Colonic mucosa (tissue), 4 donors: Measurements from ENCODE around the gene TAF7. TPM values are rescaled to one million over a fixed set of nuclear protein-coding genes. Genes with fewer than 3 reads are reported as not detected.
A peak's percentile ranks its signal among the peaks of the same experiment; 100 is the strongest.
"Not testable (repeated sequence)": the region's sequence is repeated elsewhere in the genome, so short reads cannot be mapped to it uniquely, and the experiment has no call there.

Source experiments
- DNase-seq: peaks from one replicate; pipeline ENCODE4 v3.0.0-alpha.2; 2020
- H3K27ac ChIP-seq: fragments of 200-600 bp; one replicate; pipeline ENCODE4 v1.8.0; 2021
- H3K27me3 ChIP-seq: fragments of 200-600 bp; one replicate; pipeline ENCODE4 v1.8.0; 2021
- H3K36me3 ChIP-seq: fragments of 200-600 bp; one replicate; pipeline ENCODE4 v1.8.0; 2021
- H3K4me1 ChIP-seq: fragments of 200-600 bp; one replicate; pipeline ENCODE4 v1.8.0; 2021; ENCODE audit warnings: mild to moderate bottlenecking
- H3K4me3 ChIP-seq: fragments of 200-600 bp; one replicate; pipeline ENCODE4 v1.8.0; 2021
- H3K9ac ChIP-seq, 2 donors: one replicate each; pipeline ENCODE4 v1.7.0; 2013; ENCODE audit warnings: control low read depth in 2 of 2, low read depth in 2 of 2, low read length in 2 of 2
- H3K9me3 ChIP-seq: fragments of 200-600 bp; one replicate; pipeline ENCODE4 v1.8.0; 2021
- intact Hi-C: fragments of 100-400 bp; cut with DNase I; formaldehyde crosslinking; loops from one replicate; pipeline ENCODE4 v1.14.1; 2022
- total RNA-seq, 2 donors: library from RNA; stranded (reverse); fragmentation: NEBNext Ultra II Directional in 1 of 2; extraction: Animal tissue kit (Norgen Biotek cat#: 25700) in 1 of 2; gene quantifications; one replicate each; pipeline ENCODE4 v1.2.1, GENCODE V29; 2021
- TF ChIP-seq, protein P1 (sequence below): fragments of 200-600 bp; IDR thresholded peaks from one replicate; pipeline ENCODE4 v1.8.0; 2022; ENCODE audit warnings: antibody characterized with exemption, mild to moderate bottlenecking
- donor health status: healthy.
- donor health status: DM: no; HTN: no; CAD: no.
- donor health status: DM: no; HTN: no; CAD: no.

The TAF7 gene
- total RNA-seq, 2 donors from 2014 or later, result 49.3 to 70.2 TPM

DNA sequence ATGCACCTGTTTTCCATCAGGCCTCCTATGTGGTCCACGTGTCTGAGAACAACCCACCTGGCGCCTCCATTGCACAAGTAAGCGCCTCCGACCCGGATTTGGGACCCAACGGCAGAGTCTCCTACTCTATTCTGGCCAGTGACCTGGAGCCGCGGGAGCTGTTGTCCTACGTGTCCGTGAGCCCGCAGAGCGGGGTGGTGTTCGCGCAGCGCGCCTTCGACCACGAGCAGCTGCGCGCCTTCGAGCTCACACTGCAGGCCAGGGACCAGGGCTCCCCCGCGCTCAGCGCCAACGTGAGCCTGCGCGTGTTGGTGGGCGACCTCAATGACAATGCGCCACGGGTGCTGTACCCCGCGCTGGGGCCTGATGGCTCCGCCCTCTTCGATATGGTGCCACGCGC is 31.0 kb upstream of the TAF7 start:
- H3K4me3 ChIP-seq, result no peak overlapping the region
- H3K9me3 ChIP-seq, result no peaks in the 10 kb centered on the region
- H3K27me3 ChIP-seq, result no peaks in the 10 kb centered on the region
- no peak overlapping the region for H3K9ac ChIP-seq
- TF ChIP-seq, protein P1, sequence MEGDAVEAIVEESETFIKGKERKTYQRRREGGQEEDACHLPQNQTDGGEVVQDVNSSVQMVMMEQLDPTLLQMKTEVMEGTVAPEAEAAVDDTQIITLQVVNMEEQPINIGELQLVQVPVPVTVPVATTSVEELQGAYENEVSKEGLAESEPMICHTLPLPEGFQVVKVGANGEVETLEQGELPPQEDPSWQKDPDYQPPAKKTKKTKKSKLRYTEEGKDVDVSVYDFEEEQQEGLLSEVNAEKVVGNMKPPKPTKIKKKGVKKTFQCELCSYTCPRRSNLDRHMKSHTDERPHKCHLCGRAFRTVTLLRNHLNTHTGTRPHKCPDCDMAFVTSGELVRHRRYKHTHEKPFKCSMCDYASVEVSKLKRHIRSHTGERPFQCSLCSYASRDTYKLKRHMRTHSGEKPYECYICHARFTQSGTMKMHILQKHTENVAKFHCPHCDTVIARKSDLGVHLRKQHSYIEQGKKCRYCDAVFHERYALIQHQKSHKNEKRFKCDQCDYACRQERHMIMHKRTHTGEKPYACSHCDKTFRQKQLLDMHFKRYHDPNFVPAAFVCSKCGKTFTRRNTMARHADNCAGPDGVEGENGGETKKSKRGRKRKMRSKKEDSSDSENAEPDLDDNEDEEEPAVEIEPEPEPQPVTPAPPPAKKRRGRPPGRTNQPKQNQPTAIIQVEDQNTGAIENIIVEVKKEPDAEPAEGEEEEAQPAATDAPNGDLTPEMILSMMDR, result no peak
- H3K36me3 ChIP-seq, result no peaks in the 10 kb centered on the region
- H3K27ac ChIP-seq, result no peak overlapping the region
- intact Hi-C loops, result no loop called here
- no peak for DNase-seq
- no peaks in the 10 kb centered on the region for H3K4me1 ChIP-seq

DNA sequence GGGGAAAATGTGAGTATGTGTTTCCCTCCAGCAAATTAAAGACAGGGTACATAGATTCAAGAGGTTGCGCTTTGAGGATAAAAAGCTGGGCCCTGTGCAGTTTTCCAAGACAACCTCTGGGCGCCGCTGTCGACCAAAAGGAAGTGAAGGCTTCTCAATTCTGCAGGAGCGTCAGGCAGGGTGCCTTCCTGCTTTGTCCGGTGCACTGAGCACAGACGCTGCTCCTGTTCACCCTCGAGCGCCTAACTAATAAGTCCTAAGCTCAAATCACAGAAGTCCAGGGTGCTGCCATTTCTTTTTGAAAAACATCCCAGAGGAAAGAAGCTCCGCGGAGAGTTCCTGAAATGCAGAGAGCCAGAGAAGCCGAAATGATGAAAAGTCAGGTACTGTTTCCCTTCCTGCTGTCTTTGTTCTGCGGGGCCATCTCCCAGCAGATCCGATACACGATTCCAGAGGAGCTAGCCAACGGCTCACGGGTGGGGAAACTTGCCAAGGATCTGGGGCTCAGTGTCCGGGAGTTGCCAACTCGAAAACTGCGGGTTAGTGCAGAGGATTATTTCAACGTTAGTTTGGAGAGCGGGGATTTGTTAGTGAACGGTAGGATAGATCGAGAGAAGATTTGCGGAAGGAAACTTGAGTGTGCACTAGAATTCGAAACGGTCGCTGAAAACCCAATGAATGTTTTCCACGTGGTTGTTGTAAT is 29.5 kb upstream of the TAF7 start, which contains the start of gene PCDHGB1:
PCDHGB1 (plus strand) TSS at position 183 of the 703 bp plus-strand sequence; CDS start at position 345, 162 bp downstream.
- TF ChIP-seq, protein P1, result peak; percentile 29
- Histone ChIP-seq H3K9ac (no peak within 1 kb of the TSS), H3K27me3 (no peaks in the 10 kb centered on the region), H3K4me1 (no peaks in the 10 kb centered on the region), H3K36me3 (no peaks in the 10 kb centered on the region), H3K4me3 (no peak within 1 kb of the TSS), H3K27ac (no peak within 1 kb of the TSS), H3K9me3 (no peaks in the 10 kb centered on the region)
- DNase-seq, result no peak
- intact Hi-C loops, result no loop called here

DNA sequence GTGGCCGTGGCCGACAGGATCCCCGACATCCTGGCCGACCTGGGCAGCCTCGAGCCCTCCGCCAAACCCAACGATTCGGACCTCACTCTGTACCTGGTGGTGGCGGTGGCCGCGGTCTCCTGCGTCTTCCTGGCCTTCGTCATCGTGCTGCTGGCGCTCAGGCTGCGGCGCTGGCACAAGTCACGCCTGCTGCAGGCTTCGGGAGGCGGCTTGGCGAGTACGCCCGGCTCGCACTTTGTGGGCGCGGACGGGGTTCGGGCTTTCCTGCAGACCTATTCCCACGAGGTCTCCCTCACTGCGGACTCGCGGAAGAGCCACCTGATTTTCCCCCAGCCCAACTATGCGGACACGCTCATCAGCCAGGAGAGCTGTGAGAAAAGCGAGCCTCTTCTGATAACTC is 25.4 kb upstream of the TAF7 start:
- H3K27me3 ChIP-seq, intact Hi-C loops, H3K4me3 ChIP-seq, H3K9ac ChIP-seq, H3K36me3 ChIP-seq, DNase-seq, H3K27ac ChIP-seq, H3K9me3 ChIP-seq, H3K4me1 ChIP-seq: not testable (repeated sequence)

DNA sequence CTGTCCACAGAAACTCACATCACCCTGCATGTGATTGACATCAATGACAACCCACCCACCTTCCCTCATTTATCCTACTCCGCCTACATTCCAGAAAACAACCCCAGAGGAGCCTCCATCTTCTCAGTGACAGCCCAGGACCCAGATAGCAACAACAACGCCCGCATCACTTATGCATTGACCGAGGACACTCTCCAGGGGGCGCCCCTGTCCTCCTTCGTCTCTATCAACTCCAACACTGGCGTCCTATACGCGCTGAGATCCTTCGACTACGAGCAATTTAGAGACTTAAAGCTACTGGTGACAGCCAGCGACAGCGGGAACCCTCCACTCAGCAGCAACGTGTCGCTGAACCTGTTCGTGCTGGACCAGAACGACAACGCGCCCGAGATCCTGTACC is 24.7 kb upstream of the TAF7 start:
- H3K9me3 ChIP-seq, result no peaks in the 10 kb centered on the region
- no peak overlapping the region for H3K4me3 ChIP-seq
- TF ChIP-seq, protein P1, result no peak
- H3K36me3 ChIP-seq, result no peaks in the 10 kb centered on the region
- no peak for DNase-seq
- no peaks in the 10 kb centered on the region for H3K4me1 ChIP-seq
- H3K9ac ChIP-seq, result no peak overlapping the region
- intact Hi-C loops, result no loop called here
- H3K27me3 ChIP-seq, result no peaks in the 10 kb centered on the region
- H3K27ac ChIP-seq, result no peak overlapping the region

DNA sequence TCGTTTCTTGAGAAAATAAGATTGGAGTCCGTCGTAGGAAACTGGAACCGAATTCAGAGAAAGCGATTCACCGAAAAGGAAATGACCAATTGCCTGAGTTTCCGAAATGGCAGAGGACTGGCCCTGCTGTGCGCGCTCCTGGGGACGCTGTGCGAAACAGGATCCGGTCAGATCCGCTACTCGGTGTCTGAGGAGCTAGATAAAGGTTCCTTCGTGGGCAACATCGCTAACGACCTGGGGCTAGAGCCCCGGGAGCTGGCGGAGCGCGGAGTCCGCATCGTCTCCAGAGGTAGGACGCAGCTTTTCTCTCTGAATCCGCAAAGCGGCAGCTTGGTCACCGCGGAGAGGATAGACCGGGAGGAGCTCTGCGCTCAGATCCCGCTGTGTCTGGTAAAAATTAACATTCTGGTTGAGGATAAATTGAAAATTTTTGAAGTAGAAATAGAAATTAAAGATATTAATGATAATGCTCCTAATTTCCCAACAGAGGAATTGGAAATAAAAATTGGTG is 23.4 kb upstream of the TAF7 start:
- DNase-seq, result no peak
- intact Hi-C loops, result no loop called here
- Histone ChIP-seq H3K9me3 (no peaks in the 10 kb centered on the region), H3K9ac (no peak overlapping the region), H3K27me3 (no peaks in the 10 kb centered on the region), H3K27ac (no peak overlapping the region), H3K36me3 (no peaks in the 10 kb centered on the region), H3K4me1 (no peaks in the 10 kb centered on the region), H3K4me3 (no peak overlapping the region)
- TF ChIP-seq, protein P1, result no peak

DNA sequence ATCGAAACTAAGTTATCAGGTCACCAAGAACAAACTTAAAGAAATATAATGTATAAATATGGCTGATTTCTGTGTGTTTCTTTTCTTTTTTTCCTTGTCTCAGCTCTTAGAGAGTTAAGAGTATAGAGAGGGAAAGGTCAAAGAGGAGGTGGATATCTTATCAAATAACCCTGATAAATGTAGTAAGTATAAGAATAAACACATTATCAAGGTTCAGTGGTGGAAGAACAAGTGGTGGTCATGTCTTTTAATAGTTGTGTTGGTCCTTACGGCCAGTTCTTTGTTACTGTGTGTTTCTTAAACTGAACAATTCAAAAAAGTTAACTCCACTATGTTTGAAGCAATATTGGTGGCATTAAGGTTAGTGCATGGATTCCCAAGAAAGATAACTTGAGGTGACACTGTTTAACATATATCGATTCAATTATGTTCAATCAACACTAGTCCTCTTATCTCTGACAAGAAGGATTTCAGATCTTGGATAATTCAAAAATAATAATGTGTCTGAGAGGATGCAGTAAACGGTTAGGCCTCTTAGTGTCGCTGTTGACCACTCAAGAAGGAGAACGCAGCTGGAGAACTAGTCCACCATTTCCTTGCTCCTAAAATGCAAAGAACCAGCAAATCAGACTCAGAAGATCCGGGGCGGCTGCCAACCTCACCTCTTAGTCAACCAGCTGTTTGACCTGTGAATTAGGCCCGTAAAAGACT is 22.8 kb upstream of the TAF7 start, which contains the start of gene PCDHGA3:
PCDHGA3 (plus strand) TSS at position 588 of the 711 bp plus-strand sequence. CDS start 205 bp downstream, outside the sequence.
- H3K4me3 ChIP-seq, result no peak within 1 kb of the TSS
- no peaks in the 10 kb centered on the region for H3K27me3 ChIP-seq
- no peak within 1 kb of the TSS for H3K27ac ChIP-seq
- intact Hi-C loops, result no loop called here
- no peak within 1 kb of the TSS for H3K9ac ChIP-seq
- H3K36me3 ChIP-seq, result no peaks in the 10 kb centered on the region
- DNase-seq, result no peak
- H3K9me3 ChIP-seq, result no peaks in the 10 kb centered on the region
- no peaks in the 10 kb centered on the region for H3K4me1 ChIP-seq
- TF ChIP-seq, protein P1, result no peak
